ENCODE data around the gene ZC3H18.

ZC3H18 gene

GRCh38 chr16:88645941-88646340 is 75.7 kb downstream of the ZC3H18 start:
- DNase-seq (ENCODE audit: low read depth), result no peak
- H3K4me3 ChIP-seq (ENCODE audit: low read depth, low read length), result no peak overlapping the region
- no peak for TF ChIP-seq CTCF (conservative IDR thresholded peaks at IDR 0.05; ENCODE audit: low read depth, low read length)

DNA sequence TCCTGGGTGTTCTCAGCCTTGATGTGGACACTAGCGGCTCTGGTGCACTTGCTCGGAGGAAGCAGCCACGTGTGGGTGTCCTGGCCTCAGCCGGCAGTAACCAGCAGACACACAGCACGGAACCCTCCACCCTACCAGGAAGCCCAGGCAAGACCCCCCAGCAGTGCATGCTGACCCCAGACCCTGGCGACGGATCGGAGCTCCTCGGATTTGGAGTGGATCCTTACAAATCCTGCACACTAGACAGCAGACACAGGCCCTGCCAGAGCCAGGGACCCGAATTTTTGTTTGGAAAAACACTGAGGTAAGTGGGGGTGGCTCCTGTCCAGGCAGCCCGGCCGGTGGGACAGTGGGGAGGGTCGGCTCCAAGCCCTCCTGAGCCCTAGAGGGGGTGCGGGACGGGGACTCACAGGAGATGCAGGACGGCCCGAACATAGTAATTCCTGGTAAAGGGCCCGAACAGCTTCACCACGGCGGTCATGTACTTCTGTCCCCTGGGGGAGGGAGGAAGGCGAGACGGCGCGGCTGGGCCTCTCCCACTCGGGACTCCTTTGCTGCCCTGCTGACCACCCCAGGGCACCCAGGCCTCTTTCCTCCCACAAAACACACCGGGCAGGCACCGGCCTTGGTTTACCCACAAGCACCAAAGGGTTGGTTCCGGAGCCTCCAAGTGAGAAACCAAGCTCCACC is 76.3 kb downstream of the ZC3H18 start:
- H3K4me3 ChIP-seq (ENCODE audit: low read depth, low read length), result no peak overlapping the region
- DNase-seq (ENCODE audit: low read depth), result no peak

DNA sequence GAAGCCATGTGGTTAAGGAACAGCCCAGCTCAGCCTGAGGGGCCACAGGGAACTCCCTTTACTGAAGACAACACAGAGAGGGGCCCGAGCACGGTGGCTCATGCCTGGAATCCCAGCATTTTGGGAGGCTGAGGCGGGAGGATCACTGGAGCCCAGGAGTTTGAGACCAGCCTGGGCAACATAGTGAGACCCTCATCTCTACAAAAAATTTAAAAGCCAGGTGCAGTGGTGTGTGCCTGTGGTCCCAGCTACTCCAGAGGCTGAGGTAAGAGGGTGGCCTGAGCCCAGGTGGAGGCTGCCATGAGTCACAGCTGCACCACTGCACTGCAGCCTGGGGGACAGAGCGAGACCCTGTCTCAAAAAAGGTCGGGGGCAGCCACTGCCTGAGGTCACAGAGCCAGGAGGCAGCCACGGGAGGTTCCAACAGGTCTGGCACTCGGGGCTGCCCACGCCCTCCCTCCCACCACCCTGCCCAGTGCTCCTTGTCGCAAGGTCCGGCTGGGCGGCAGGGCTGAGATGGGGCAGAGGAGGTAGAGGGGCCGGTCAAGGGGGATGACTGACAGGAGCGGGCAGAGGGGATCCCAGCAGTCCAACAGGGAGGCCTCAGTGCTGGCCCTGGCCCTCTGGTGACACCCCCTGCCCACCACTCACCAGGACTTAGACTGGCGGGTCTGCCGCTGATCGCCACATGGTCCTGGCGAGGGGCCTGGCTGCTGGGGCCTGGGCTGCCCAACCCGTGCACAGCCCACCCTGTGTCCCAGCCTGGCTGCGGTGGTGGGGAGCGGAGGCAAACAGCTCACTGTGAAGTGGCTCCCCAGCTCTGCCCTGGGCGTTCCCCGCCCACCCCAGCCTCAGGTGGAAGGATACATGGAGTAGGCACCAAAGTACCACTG is 77.2 kb downstream of the ZC3H18 start:
- no peak for DNase-seq (ENCODE audit: low read depth)
- no peak for TF ChIP-seq CTCF (conservative IDR thresholded peaks at IDR 0.05; ENCODE audit: low read depth, low read length)
- H3K4me3 ChIP-seq (ENCODE audit: low read depth, low read length), result no peak overlapping the region

More for the DNA sequence above, 76.3 kb downstream of the ZC3H18 start:
- no peak for TF ChIP-seq CTCF (conservative IDR thresholded peaks at IDR 0.05; ENCODE audit: low read depth, low read length)

DNA sequence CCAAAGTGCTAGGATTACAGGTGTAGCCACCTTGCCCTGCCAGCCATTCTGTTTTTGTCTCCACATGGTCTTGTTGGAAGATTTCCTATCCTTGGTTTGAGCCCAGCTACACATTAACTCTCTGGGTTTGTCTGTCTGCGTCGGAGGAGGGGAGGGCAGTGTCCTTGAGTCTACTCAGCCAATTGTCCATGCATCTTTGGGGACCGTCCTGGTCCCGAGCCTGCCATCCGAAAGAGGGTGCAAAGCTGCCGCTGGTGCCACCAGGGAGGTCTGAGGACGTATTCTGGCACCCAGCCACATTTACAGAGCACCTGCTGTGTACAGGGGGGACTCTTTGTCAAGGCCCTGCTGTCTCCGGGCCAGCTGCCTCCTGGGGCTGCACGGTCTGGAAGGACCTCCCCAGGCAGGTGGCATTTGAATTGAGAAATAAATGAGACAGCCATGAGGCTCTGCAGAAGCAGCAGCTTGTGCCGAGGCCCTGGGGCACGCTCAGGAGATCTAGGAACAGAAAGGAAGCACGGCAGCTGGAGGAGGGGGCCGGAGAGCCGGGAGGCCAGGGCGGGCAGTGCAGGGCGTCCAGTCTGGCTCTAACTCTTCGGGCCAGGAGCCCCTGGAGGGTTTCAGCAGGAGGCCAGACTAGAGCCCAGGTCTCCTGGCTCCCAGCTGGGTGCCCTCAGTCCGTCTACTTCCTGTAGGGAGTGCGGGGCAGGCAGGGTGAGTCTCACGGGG is 79.2 kb downstream of the ZC3H18 start:
- peak overlapping the region; percentile 70 for H3K4me3 ChIP-seq (ENCODE audit: low read depth, low read length)

DNA sequence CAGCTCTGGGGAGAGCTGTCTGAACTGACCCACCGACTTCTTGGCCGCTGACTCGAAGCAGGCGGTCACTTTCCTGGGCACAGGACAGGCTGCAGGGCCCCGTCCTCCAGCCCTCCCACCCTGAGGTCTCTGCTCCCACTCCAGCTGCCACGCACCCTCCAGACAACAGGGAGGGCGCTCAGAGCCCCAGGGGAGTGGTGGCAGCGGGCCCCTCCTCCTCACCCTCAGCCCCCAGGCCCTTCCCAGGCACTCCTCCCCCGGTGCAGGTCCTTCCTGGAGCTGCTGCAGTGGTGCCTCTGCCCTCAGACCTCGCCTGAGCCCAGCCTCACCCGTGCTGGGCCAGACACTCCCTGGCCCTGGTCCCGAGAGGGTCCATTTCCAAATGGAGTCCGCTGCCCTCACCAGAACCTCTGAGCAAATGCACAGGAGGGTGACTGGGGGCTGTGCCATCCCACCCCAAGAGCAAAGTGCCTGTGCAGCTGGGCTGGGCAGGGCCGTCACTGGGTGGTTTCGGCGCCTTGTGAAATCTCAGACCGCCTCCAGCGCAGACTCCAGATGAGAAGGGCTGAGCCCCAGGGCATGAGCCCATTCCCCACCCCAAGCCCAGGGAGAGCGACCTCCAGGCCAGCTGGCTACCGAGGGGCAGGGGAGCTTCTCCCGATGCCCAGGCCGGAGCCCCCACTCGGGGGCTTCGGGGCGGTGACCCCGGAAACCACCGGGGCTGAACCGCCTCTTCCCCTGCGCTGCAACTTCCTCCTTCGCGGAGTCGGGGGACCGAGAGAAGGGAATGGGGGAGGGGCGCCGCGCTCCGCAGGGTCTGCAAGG is 79.9 kb downstream of the ZC3H18 start:
- peak overlapping the region; percentile 70 for H3K4me3 ChIP-seq (ENCODE audit: low read depth, low read length)
- TF ChIP-seq CTCF (conservative IDR thresholded peaks at IDR 0.05; ENCODE audit: low read depth, low read length), result no peak
- DNase-seq (ENCODE audit: low read depth), result peak; percentile 42

More for the DNA sequence above, 79.2 kb downstream of the ZC3H18 start:
- peak; percentile 28 for DNase-seq (ENCODE audit: low read depth)
- TF ChIP-seq CTCF (conservative IDR thresholded peaks at IDR 0.05; ENCODE audit: low read depth, low read length), result no peak

GRCh38 chr16:88650749-88651275 is 80.6 kb downstream of the ZC3H18 start, which contains the start of gene CYBA:
CYBA (minus strand) TSS chr16:88651053; CDS start chr16:88651013, 40 bp downstream.
- DNase-seq (ENCODE audit: low read depth), result peak; percentile 70
- TF ChIP-seq CTCF (conservative IDR thresholded peaks at IDR 0.05; ENCODE audit: low read depth, low read length), result no peak
- H3K4me3 ChIP-seq (ENCODE audit: low read depth, low read length), result peak within 1 kb of the TSS; percentile 70

Data from choroid plexus epithelial cell (primary cell).